Stomach (tissue), 4 donors: ENCODE results near the gene COL4A1.

ENCODE experiments used
- EP300 ChIP-seq: sonication (generic); formaldehyde crosslinking; IDR thresholded peaks from one replicate; pipeline ENCODE4 v1.6.1; 2017; ENCODE audit warnings: antibody characterized with exemption
- POLR2A ChIP-seq, 4 donors: fragments of 450-650 bp; IDR thresholded peaks; one replicate each; pipeline ENCODE4 v1.6.1; 2016; ENCODE audit warnings: antibody characterized with exemption in 4 of 4, control low read depth in 2 of 4, mild to moderate bottlenecking in 1 of 4, moderate library complexity in 1 of 4
- POLR2AphosphoS5 ChIP-seq, 3 donors: sonication (generic); formaldehyde crosslinking; IDR thresholded peaks; one replicate each; pipeline ENCODE4 v1.6.1; 2016; ENCODE audit warnings: antibody characterized with exemption in 3 of 3
- TF ChIP-seq, protein P1 (sequence below), 7 experiments: fragments of 450-650 bp in 4 of 7; fragments of 200-600 bp in 3 of 7; sonication (generic) in 3 of 7; IDR thresholded peaks; one replicate each; pipeline ENCODE4 v1.5.1; 2016 to 2019; ENCODE audit warnings: antibody characterized with exemption in 7 of 7, control low read depth in 2 of 7, mild to moderate bottlenecking in 1 of 7

DNA sequence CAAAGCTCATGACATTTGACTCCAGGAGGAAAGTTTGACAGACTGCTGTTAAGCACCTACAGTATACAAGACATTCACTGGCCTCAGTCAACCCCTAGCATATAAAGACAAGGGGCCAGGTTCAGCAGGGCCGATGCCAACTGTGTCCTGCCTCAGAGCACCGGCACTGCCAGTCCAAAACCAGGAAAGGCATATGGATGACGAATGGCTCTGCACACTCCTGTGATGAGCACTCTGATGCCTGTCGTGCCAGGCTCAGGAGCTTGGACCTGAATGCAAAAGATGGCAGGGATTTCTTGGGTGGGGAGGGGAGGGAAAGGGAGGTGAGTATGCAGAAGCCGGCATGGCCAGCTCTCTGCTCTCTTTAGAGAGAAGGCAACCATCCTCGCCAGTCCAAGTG lies 38.9 kb downstream of the COL4A1 start:
- TF ChIP-seq, protein P1, sequence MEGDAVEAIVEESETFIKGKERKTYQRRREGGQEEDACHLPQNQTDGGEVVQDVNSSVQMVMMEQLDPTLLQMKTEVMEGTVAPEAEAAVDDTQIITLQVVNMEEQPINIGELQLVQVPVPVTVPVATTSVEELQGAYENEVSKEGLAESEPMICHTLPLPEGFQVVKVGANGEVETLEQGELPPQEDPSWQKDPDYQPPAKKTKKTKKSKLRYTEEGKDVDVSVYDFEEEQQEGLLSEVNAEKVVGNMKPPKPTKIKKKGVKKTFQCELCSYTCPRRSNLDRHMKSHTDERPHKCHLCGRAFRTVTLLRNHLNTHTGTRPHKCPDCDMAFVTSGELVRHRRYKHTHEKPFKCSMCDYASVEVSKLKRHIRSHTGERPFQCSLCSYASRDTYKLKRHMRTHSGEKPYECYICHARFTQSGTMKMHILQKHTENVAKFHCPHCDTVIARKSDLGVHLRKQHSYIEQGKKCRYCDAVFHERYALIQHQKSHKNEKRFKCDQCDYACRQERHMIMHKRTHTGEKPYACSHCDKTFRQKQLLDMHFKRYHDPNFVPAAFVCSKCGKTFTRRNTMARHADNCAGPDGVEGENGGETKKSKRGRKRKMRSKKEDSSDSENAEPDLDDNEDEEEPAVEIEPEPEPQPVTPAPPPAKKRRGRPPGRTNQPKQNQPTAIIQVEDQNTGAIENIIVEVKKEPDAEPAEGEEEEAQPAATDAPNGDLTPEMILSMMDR (IDR thresholded peaks at IDR 0.05), result no peak
- TF ChIP-seq EP300 (no peak), POLR2AphosphoS5 (IDR thresholded peaks at IDR 0.05) (no peak), POLR2A (IDR thresholded peaks at IDR 0.05) (no peak)
